VCaP (cell line): Measurements from ENCODE around the gene NCBP2.

ENCODE experiments used
- H3K27ac ChIP-seq: fragments of 450-650 bp; 2 replicates; pipeline ENCODE4 v1.5.1; 2017
- CTCF ChIP-seq: fragments of 450-650 bp; conservative IDR thresholded peaks from 2 replicates; pipeline ENCODE4 v1.5.1; 2017; ENCODE audit warnings: mild to moderate bottlenecking, moderate library complexity

The NCBP2 gene

GRCh38 chr3:196915375-196915774 lies 27.0 kb downstream of the NCBP2 start:
- TF ChIP-seq CTCF, result no peak
- no peak overlapping the region for H3K27ac ChIP-seq

- TF ChIP-seq CTCF, result no peak
- no peak overlapping the region for H3K27ac ChIP-seq
Measured at GRCh38 chr3:196914866-196915265, 27.5 kb downstream of the NCBP2 start.

GRCh38 chr3:196903740-196904139 lies 38.6 kb downstream of the NCBP2 start:
- H3K27ac ChIP-seq, result no peak overlapping the region
- TF ChIP-seq CTCF, result no peak

- H3K27ac ChIP-seq, result no peak overlapping the region
- no peak for TF ChIP-seq CTCF
Measured at GRCh38 chr3:196902296-196902695, 40.0 kb downstream of the NCBP2 start.

- H3K27ac ChIP-seq, result no peak overlapping the region
- no peak for TF ChIP-seq CTCF
Measured at GRCh38 chr3:196901768-196902167, 40.6 kb downstream of the NCBP2 start.

- no peak overlapping the region for H3K27ac ChIP-seq
- TF ChIP-seq CTCF, result no peak
Measured at GRCh38 chr3:196896229-196896628, 46.1 kb downstream of the NCBP2 start.

GRCh38 chr3:196894557-196895295 lies 47.6 kb downstream of the NCBP2 start:
- no peak for TF ChIP-seq CTCF
- H3K27ac ChIP-seq, result no peak overlapping the region
